Right ventricle myocardium inferior (tissue), 1 donor: ENCODE data around the gene FXYD3. TPM values are rescaled to one million over a fixed set of nuclear protein-coding genes. Genes with fewer than 3 reads are reported as not detected.
A peak's percentile ranks its signal among the peaks of the same experiment; 100 is the strongest.
"Not testable (repeated sequence)": the region's sequence is repeated elsewhere in the genome, so short reads cannot be mapped to it uniquely, and the experiment has no call there.

Experiments used
- ATAC-seq: fragments of 200-7000 bp; cut with Tn5 transposase; one replicate; pipeline ENCODE4 v1.9.1; 2020; ENCODE audit warnings: mild to moderate bottlenecking, moderate library complexity
- DNase-seq: peaks from one replicate; pipeline ENCODE4 v3.0.0; 2021; ENCODE audit errors: missing footprints
- intact Hi-C: fragments of 100-400 bp; cut with DNase I; formaldehyde crosslinking; loops from one replicate; pipeline ENCODE4 v1.11.0; 2022
- total RNA-seq: library from RNA; stranded (reverse); fragmentation: NEBNext Ultra II Directional; extraction: Animal tissue kit (Norgen Biotek cat#: 25700); gene quantifications from one replicate; pipeline ENCODE4 v1.2.1, GENCODE V29; 2021
- donor health status: DM: no; HTN: yes; CAD: no; lungs with severe emphysema.

Gene FXYD3
- total RNA-seq, 1 donor from 2014 or later, result 2.3 TPM

GRCh38 chr19:35100588-35101533, 14.8 kb upstream of the FXYD3 start:
- intact Hi-C loops, result no loop called here
- ATAC-seq (no peak), DNase-seq (no peak)

- DNase-seq, intact Hi-C loops, ATAC-seq: not testable (repeated sequence)
Observed at GRCh38 chr19:35101949-35102348, 13.7 kb upstream of the FXYD3 start.

GRCh38 chr19:35103614-35104013, 12.0 kb upstream of the FXYD3 start:
- intact Hi-C loops, ATAC-seq, DNase-seq: not testable (repeated sequence)

- DNase-seq (no peak), ATAC-seq (no peak)
- intact Hi-C loops, result no loop called here
Observed at GRCh38 chr19:35104361-35104760, 11.3 kb upstream of the FXYD3 start.

- intact Hi-C loops, result no loop called here
- no peak for DNase-seq
- no peak for ATAC-seq
Observed at GRCh38 chr19:35105047-35105410, 10.6 kb upstream of the FXYD3 start.

GRCh38 chr19:35105411-35106290, 10.0 kb upstream of the FXYD3 start:
- DNase-seq (no peak), ATAC-seq (no peak)
- intact Hi-C loops, result no loop called here

GRCh38 chr19:35106291-35106583, 9.4 kb upstream of the FXYD3 start:
- intact Hi-C loops, result no loop called here
- no peak for DNase-seq

GRCh38 chr19:35106898-35107541, 8.6 kb upstream of the FXYD3 start:
- no peak for DNase-seq
- intact Hi-C loops, result no loop called here
- no peak for ATAC-seq

More at GRCh38 chr19:35106291-35106583, 9.4 kb upstream of the FXYD3 start:
- no peak for ATAC-seq

- ATAC-seq, result peak; percentile 47
- DNase-seq, result no peak
- intact Hi-C loops, result no loop called here
Observed at GRCh38 chr19:35107545-35107944, 8.1 kb upstream of the FXYD3 start.

GRCh38 chr19:35108730-35109129, 6.9 kb upstream of the FXYD3 start:
- ATAC-seq (no peak), DNase-seq (no peak)
- intact Hi-C loops, result no loop called here

- DNase-seq, result no peak
- intact Hi-C loops, result no loop called here
- ATAC-seq, result no peak
Observed at GRCh38 chr19:35109395-35110112, 6.1 kb upstream of the FXYD3 start.

- intact Hi-C loops, result no loop called here
- no peak for ATAC-seq
- no peak for DNase-seq
Observed at GRCh38 chr19:35110974-35111373, 4.6 kb upstream of the FXYD3 start.

- intact Hi-C loops, result no loop called here
- DNase-seq, result no peak
- ATAC-seq, result no peak
Observed at GRCh38 chr19:35112995-35113688, 2.5 kb upstream of the FXYD3 start.

GRCh38 chr19:35114353-35115176, 1.1 kb upstream of the FXYD3 start:
- ATAC-seq (peak; percentile 86), DNase-seq (no peak)
- intact Hi-C loops, result loop anchor here (1.0 kb wide), 1 partner anchor 21 kb away; the partner anchor contains the start of gene LGI4

- no peak for ATAC-seq
- no peak for DNase-seq
- intact Hi-C loops, result no loop called here
Observed at GRCh38 chr19:35116072-35116801, 614 bp downstream of the FXYD3 start.

- intact Hi-C loops, result no loop called here
- DNase-seq, result no peak
- ATAC-seq, result no peak
Observed at GRCh38 chr19:35117116-35117515, 1.5 kb downstream of the FXYD3 start.

- intact Hi-C loops, result no loop called here
- no peak for ATAC-seq
- no peak for DNase-seq
Observed at GRCh38 chr19:35117799-35118198, 2.2 kb downstream of the FXYD3 start.
